Measurements from ENCODE around the gene BABAM2. TPM values are rescaled to one million over a fixed set of nuclear protein-coding genes. Genes with fewer than 3 reads are reported as not detected.

Gene BABAM2
- total RNA-seq, 1 donor from 2014 or later, result 34.6 TPM

DNA sequence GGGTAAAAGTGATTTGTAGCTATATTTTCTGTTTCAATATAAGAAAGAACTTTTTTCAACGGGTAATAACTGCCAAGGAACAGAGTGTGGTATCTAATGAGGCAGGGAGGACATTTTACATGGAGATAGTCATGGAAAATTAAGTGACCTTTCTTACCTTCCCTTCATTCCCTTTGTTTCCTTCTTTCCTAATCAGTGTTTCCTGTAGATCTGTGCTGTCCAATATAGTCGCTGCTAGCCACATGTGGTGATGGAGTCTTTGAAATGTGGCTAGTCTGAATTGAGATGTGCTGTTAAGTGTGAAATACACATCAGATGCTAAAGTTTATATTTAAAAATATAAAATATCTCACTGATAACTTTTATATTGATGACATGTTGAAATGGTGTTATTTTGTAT, 81.8 kb downstream of the BABAM2 start:
- Mint-ChIP-seq H3K27ac (no peak overlapping the region), H3K4me1 (peaks cover 2% of the 10 kb centered on the region), H3K36me3 (peaks cover 11% of the 10 kb centered on the region), H3K27me3 (ENCODE audit: insufficient read depth, low read depth) (no peaks in the 10 kb centered on the region), H3K4me3 (no peak overlapping the region), H3K9me3 (peaks cover 16% of the 10 kb centered on the region)
- H4K20me1 ChIP-seq (ENCODE audit: low read depth), result no peaks in the 10 kb centered on the region
- no peak for DNase-seq (ENCODE audit: low spot score)
- H3K4me1 ChIP-seq, result no peaks in the 10 kb centered on the region
- no peaks in the 10 kb centered on the region for H3K9me3 ChIP-seq (ENCODE audit: low read depth)
- no peaks in the 10 kb centered on the region for H3K27me3 ChIP-seq
- no peaks in the 10 kb centered on the region for H3K79me2 ChIP-seq (ENCODE audit: low read depth)
- H3K36me3 ChIP-seq, result no peaks in the 10 kb centered on the region
- no peaks in the 10 kb centered on the region for H3F3A ChIP-seq (ENCODE audit: low read depth)
- no peak overlapping the region for H3K4me3 ChIP-seq
- no peak overlapping the region for H3K4me2 ChIP-seq
- no peak overlapping the region for H3K27ac ChIP-seq
- TF ChIP-seq, protein P1, sequence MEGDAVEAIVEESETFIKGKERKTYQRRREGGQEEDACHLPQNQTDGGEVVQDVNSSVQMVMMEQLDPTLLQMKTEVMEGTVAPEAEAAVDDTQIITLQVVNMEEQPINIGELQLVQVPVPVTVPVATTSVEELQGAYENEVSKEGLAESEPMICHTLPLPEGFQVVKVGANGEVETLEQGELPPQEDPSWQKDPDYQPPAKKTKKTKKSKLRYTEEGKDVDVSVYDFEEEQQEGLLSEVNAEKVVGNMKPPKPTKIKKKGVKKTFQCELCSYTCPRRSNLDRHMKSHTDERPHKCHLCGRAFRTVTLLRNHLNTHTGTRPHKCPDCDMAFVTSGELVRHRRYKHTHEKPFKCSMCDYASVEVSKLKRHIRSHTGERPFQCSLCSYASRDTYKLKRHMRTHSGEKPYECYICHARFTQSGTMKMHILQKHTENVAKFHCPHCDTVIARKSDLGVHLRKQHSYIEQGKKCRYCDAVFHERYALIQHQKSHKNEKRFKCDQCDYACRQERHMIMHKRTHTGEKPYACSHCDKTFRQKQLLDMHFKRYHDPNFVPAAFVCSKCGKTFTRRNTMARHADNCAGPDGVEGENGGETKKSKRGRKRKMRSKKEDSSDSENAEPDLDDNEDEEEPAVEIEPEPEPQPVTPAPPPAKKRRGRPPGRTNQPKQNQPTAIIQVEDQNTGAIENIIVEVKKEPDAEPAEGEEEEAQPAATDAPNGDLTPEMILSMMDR (IDR thresholded peaks at IDR 0.05), result no peak
- TF ChIP-seq EZH2 (IDR thresholded peaks at IDR 0.05) (no peak), EZH2phosphoT487 (IDR thresholded peaks at IDR 0.05) (no peak)
- no peak overlapping the region for H2AFZ ChIP-seq (replicated peaks)
- no peak overlapping the region for H3K9ac ChIP-seq

DNA sequence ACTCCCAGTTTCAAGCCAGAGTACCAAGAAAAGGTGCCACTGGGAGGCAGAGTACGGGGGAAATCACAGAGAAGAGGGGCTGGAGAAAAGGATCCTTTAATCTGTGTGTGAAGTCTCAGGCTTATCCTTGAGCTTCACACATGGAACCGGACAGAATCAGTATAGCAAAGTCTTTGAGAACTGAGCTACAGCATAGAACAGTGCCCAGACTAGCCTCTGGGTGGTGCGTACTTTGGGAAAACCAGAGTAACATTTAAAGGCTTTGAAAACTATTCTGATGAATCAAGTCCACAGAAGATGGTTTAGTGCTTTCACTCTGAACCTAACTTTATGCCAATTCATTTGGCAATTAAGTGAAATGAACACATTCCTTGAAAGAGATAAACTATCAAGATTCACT, 83.1 kb downstream of the BABAM2 start:
- Histone ChIP-seq H3K4me1 (no peaks in the 10 kb centered on the region), H3K4me2 (no peak overlapping the region), H3K36me3 (no peaks in the 10 kb centered on the region), H4K20me1 (ENCODE audit: low read depth) (no peaks in the 10 kb centered on the region), H3K4me3 (no peak overlapping the region), H3K27me3 (no peaks in the 10 kb centered on the region), H3K27ac (no peak overlapping the region), H3F3A (ENCODE audit: low read depth) (no peaks in the 10 kb centered on the region), H3K79me2 (ENCODE audit: low read depth) (no peaks in the 10 kb centered on the region), H3K9ac (no peak overlapping the region), H3K9me3 (ENCODE audit: low read depth) (no peaks in the 10 kb centered on the region), H2AFZ (replicated peaks) (no peak overlapping the region)
- Mint-ChIP-seq H3K4me1 (peaks cover 2% of the 10 kb centered on the region), H3K36me3 (peaks cover 6% of the 10 kb centered on the region), H3K4me3 (no peak overlapping the region), H3K27me3 (ENCODE audit: insufficient read depth, low read depth) (no peaks in the 10 kb centered on the region), H3K27ac (no peak overlapping the region), H3K9me3 (peaks cover 9% of the 10 kb centered on the region)
- no peak for TF ChIP-seq EZH2 (IDR thresholded peaks at IDR 0.05)
- TF ChIP-seq, protein P1 (IDR thresholded peaks at IDR 0.05), result peak; percentile 20
- DNase-seq (ENCODE audit: low spot score), result peak; percentile 4

DNA sequence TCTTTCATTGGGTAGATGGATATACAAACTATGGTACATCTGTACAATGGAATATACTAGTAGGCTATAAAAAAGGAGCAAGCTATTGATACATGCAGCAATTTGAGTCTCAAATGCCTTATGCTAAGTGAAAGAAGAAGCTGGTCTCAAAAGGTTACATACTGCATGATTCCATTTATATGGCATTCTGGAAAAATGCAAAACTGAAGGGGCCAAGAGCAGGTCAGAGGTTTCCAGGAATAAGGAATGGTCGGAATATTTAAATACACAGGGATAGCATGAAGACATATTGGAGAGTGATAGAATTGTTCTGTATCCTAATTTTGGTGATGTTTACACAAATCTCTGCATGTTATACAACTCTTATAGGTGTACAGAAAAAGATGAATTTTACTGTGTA, 85.8 kb downstream of the BABAM2 start:
- no peaks in the 10 kb centered on the region for H3K36me3 ChIP-seq
- H2AFZ ChIP-seq (replicated peaks), result no peak overlapping the region
- Mint-ChIP-seq H3K27ac (no peak overlapping the region), H3K9me3 (no peaks in the 10 kb centered on the region), H3K4me3 (no peak overlapping the region), H3K4me1 (peaks cover 2% of the 10 kb centered on the region), H3K36me3 (no peaks in the 10 kb centered on the region), H3K27me3 (ENCODE audit: insufficient read depth, low read depth) (no peaks in the 10 kb centered on the region)
- no peaks in the 10 kb centered on the region for H4K20me1 ChIP-seq (ENCODE audit: low read depth)
- no peaks in the 10 kb centered on the region for H3K9me3 ChIP-seq (ENCODE audit: low read depth)
- TF ChIP-seq EZH2 (IDR thresholded peaks at IDR 0.05), result no peak
- TF ChIP-seq, protein P1 (IDR thresholded peaks at IDR 0.05), result no peak
- no peak for TF ChIP-seq EZH2phosphoT487 (IDR thresholded peaks at IDR 0.05)
- H3K79me2 ChIP-seq (ENCODE audit: low read depth), result no peaks in the 10 kb centered on the region
- no peaks in the 10 kb centered on the region for H3K4me1 ChIP-seq
- no peak overlapping the region for H3K9ac ChIP-seq
- H3K27me3 ChIP-seq, result no peaks in the 10 kb centered on the region
- DNase-seq (ENCODE audit: low spot score), result no peak
- no peaks in the 10 kb centered on the region for H3F3A ChIP-seq (ENCODE audit: low read depth)
- no peak overlapping the region for H3K27ac ChIP-seq
- H3K4me2 ChIP-seq, result no peak overlapping the region
- no peak overlapping the region for H3K4me3 ChIP-seq

Data from neural progenitor cell (in vitro differentiated cells).